AG09309 (cell line): ENCODE data around the gene PRDM16.

Experiments
- DNase-seq: peaks from one replicate; pipeline ENCODE4 v3.0.0-alpha.2; 2010; ENCODE audit warnings: low read depth
- H3K4me3 ChIP-seq: 2 replicates; pipeline ENCODE4 v1.5.1; 2011; ENCODE audit warnings: mild to moderate bottlenecking, low read depth, low read length, moderate library complexity; ENCODE audit not compliant: control insufficient read depth
- TF ChIP-seq, protein P1 (sequence below): IDR thresholded peaks from 2 replicates; pipeline ENCODE4 v1.5.1; 2011; ENCODE audit warnings: mild to moderate bottlenecking, low read depth, low read length, inconsistent platforms; ENCODE audit not compliant: insufficient read depth, control insufficient read depth; ENCODE audit errors: missing control alignments

Gene PRDM16

DNA sequence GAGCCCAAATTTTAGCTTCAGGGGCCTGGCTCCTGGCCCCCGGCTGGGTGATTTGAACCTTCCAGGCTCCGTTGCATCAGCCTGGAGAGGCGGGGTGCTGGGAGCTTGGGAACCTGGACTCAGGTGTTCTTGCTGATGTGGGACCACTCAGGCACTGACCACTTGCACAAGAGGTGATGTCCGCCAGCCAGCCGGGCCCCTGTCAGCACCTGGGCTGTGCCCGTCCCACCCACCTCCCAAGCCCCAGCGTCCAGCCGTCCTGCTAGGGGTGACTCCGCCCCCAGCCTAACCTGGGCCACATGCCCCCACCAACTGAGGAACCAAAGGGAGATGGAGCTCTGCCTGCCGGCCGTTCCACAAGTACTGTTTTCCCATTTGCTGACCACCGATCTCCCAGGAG is 338.0 kb downstream of the PRDM16 start:
- TF ChIP-seq, protein P1, sequence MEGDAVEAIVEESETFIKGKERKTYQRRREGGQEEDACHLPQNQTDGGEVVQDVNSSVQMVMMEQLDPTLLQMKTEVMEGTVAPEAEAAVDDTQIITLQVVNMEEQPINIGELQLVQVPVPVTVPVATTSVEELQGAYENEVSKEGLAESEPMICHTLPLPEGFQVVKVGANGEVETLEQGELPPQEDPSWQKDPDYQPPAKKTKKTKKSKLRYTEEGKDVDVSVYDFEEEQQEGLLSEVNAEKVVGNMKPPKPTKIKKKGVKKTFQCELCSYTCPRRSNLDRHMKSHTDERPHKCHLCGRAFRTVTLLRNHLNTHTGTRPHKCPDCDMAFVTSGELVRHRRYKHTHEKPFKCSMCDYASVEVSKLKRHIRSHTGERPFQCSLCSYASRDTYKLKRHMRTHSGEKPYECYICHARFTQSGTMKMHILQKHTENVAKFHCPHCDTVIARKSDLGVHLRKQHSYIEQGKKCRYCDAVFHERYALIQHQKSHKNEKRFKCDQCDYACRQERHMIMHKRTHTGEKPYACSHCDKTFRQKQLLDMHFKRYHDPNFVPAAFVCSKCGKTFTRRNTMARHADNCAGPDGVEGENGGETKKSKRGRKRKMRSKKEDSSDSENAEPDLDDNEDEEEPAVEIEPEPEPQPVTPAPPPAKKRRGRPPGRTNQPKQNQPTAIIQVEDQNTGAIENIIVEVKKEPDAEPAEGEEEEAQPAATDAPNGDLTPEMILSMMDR, result no peak
- DNase-seq, result no peak

GRCh38 chr1:3408751-3409266 is 339.8 kb downstream of the PRDM16 start:
- no peak overlapping the region for H3K4me3 ChIP-seq
- TF ChIP-seq, protein P1, result no peak
- no peak for DNase-seq

More for the DNA sequence above, 338.0 kb downstream of the PRDM16 start:
- no peak overlapping the region for H3K4me3 ChIP-seq

DNA sequence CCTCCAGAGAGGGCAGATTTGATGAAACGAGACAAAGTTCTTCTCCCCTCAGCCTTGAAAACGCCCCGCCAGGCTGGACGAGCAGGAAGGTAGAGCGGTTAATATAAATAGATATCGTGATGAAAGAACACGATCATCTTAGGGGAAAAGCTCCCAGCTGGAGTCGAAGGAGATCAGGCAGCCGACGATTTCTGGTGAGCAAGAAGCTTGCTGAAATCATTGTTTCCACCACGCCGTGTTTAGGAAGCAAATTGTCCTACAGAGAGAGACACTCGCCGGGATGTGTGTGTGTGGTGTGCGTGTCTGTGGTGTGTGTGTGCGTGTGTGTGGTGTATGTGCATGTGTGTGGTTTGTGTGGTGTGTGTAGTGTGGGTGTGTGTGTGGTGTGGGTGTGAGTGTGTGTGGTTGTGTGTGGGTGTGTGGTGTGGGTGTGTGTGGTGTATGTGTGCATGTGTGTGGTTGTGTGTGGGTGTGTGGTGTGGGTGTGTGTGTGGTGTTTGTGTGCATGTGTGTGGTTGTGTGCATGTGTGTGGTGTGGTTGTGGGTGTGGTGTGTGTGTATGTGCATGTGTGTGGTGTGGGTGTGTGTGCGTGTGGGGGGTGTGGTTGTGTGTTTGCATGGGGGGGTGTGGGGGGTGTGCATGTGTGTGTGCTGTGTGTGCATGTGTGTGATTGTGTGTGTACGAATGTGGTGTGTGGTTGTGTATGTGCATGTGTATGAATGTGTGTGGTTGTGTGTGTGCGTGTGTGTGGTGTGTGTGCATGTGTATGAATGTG is 340.6 kb downstream of the PRDM16 start:
- H3K4me3 ChIP-seq, result no peak overlapping the region
- TF ChIP-seq, protein P1, result no peak
- no peak for DNase-seq

GRCh38 chr1:3410142-3410925 is 341.3 kb downstream of the PRDM16 start:
- peak; percentile 32 for DNase-seq
- no peak overlapping the region for H3K4me3 ChIP-seq
- TF ChIP-seq, protein P1, result peak; percentile 97

GRCh38 chr1:3411806-3412205 is 342.8 kb downstream of the PRDM16 start:
- TF ChIP-seq, protein P1, result no peak
- no peak for DNase-seq
- no peak overlapping the region for H3K4me3 ChIP-seq

GRCh38 chr1:3412376-3412775 is 343.4 kb downstream of the PRDM16 start:
- DNase-seq, result no peak
- TF ChIP-seq, protein P1, result no peak

More at GRCh38 chr1:3412376-3412775, 343.4 kb downstream of the PRDM16 start:
- H3K4me3 ChIP-seq, result no peak overlapping the region
